ENCODE results near the gene CTNNBL1.

- TF ChIP-seq CTCF (IDR thresholded peaks at IDR 0.05 in 2 of 3, conservative IDR thresholded peaks at IDR 0.05 in 1 of 3; ENCODE audit: borderline replicate concordance in 1 of 3, insufficient read depth in 1 of 3, low read depth in 2 of 3, low read length in 2 of 3) (no peak), ATF3 (IDR thresholded peaks at IDR 0.05) (no peak), POLR2A (IDR thresholded peaks at IDR 0.05; ENCODE audit: borderline replicate concordance, extremely low read depth, insufficient read depth, insufficient read length) (no peak), ZFX (IDR thresholded peaks at IDR 0.05) (no peak), JUND (IDR thresholded peaks at IDR 0.05) (no peak), EZH2phosphoT487 (IDR thresholded peaks at IDR 0.05; ENCODE audit: borderline replicate concordance) (no peak), TCF7L2 (IDR thresholded peaks at IDR 0.05; ENCODE audit: borderline replicate concordance, extremely low read depth, insufficient read depth, insufficient read length) (no peak), ELF1 (IDR thresholded peaks at IDR 0.05; ENCODE audit: borderline replicate concordance, low read depth) (no peak)
These were observed 5.7 kb upstream of the CTNNBL1 start for GRCh38 chr20:37688093-37688492.

All from HCT116 (cell line).